GM23248 (cell line): Measurements from ENCODE around the gene CBFA2T2. TPM values are rescaled to one million over a fixed set of nuclear protein-coding genes. Genes with fewer than 3 reads are reported as not detected.

ENCODE experiments used
- DNase-seq: peaks from one replicate; pipeline ENCODE4 v3.0.0-alpha.2; 2015
- H2AFZ ChIP-seq: fragments of 200-600 bp; sonication (generic); 2 replicates; pipeline ENCODE4 v1.6.1; 2016; ENCODE audit warnings: antibody characterized with exemption
- H3F3A ChIP-seq: fragments of 200-600 bp; sonication (generic); 2 replicates; pipeline ENCODE4 v1.6.1; 2016; ENCODE audit warnings: mild to moderate bottlenecking, antibody characterized with exemption, mixed run types; ENCODE audit not compliant: insufficient read depth
- H3K27ac ChIP-seq: fragments of 200-600 bp; sonication (generic); 2 replicates; pipeline ENCODE4 v1.5.1; 2016; ENCODE audit warnings: mild to moderate bottlenecking
- H3K27me3 ChIP-seq: fragments of 200-600 bp; sonication (generic); replicated peaks from 2 replicates; pipeline ENCODE4 v1.6.1; 2016; ENCODE audit warnings: mild to moderate bottlenecking; ENCODE audit not compliant: insufficient read depth
- H3K36me3 ChIP-seq: fragments of 200-600 bp; sonication (generic); 2 replicates; pipeline ENCODE4 v1.6.1; 2016; ENCODE audit warnings: low read depth, mild to moderate bottlenecking
- H3K4me1 ChIP-seq: fragments of 200-600 bp; sonication (generic); 2 replicates; pipeline ENCODE4 v1.6.1; 2016; ENCODE audit warnings: mild to moderate bottlenecking; ENCODE audit not compliant: insufficient read depth
- H3K4me2 ChIP-seq: fragments of 200-600 bp; sonication (generic); one replicate; pipeline ENCODE4 v1.6.1; 2016; ENCODE audit warnings: mild to moderate bottlenecking; ENCODE audit not compliant: unreplicated experiment
- H3K4me3 ChIP-seq: fragments of 200-600 bp; sonication (generic); 2 replicates; pipeline ENCODE4 v1.5.1; 2016; ENCODE audit warnings: mild to moderate bottlenecking
- H3K79me2 ChIP-seq: fragments of 200-600 bp; sonication (generic); 2 replicates; pipeline ENCODE4 v1.6.1; 2016; ENCODE audit warnings: mild to moderate bottlenecking; ENCODE audit not compliant: insufficient read depth
- H3K9ac ChIP-seq: fragments of 200-600 bp; sonication (generic); 2 replicates; pipeline ENCODE4 v1.6.1; 2016; ENCODE audit warnings: mild to moderate bottlenecking
- H3K9me2 ChIP-seq: fragments of 200-600 bp; sonication (generic); 2 replicates; pipeline ENCODE4 v1.6.1; 2016; ENCODE audit warnings: mixed run types, mild to moderate bottlenecking, moderate library complexity; ENCODE audit not compliant: insufficient read depth
- H3K9me3 ChIP-seq: fragments of 200-600 bp; sonication (generic); one replicate; pipeline ENCODE4 v1.6.1; 2017; ENCODE audit warnings: low read depth
- H4K20me1 ChIP-seq: fragments of 200-600 bp; sonication (generic); 2 replicates; pipeline ENCODE4 v1.6.0; 2016; ENCODE audit not compliant: insufficient read depth
- EZH2 ChIP-seq: fragments of 200-600 bp; sonication (generic); IDR thresholded peaks from 2 replicates; pipeline ENCODE4 v1.6.1; 2018; ENCODE audit warnings: antibody characterized with exemption, mild to moderate bottlenecking; ENCODE audit not compliant: insufficient read depth, poor library complexity, severe bottlenecking
- EZH2phosphoT487 ChIP-seq: fragments of 200-600 bp; sonication (generic); IDR thresholded peaks from 2 replicates; pipeline ENCODE4 v1.6.1; 2018; ENCODE audit warnings: antibody characterized with exemption, moderate library complexity, mild to moderate bottlenecking, low read depth; ENCODE audit not compliant: insufficient read depth
- WGBS, 2 experiments: methylation state at CpG; one replicate each; pipeline ENCODE4 v1.1.6; 2015 to 2017; ENCODE audit warnings: low lambda C conversion rate in 2 of 2, low coverage in 1 of 2; ENCODE audit errors: missing lambda C conversion rate in 2 of 2; 5-methylcytosine and 5-hydroxymethylcytosine counted together
- in situ Hi-C: fragments of 300-500 bp; cut with MboI; formaldehyde crosslinking; loops from 2 replicates; pipeline ENCODE4 v1.15.0; 2020
- polyA plus RNA-seq: library from polyadenylated mRNA; unstranded; fragments of >200 nt; fragmentation: Nextera tagmentation; extraction: Ambion mirVana; gene quantifications from 2 replicates; pipeline ENCODE4 v1.2.1, GENCODE V29; 2016
- total RNA-seq: library from RNA; depleted of rRNA; stranded (reverse); fragments of >200 nt; shearing (Covaris generic); gene quantifications from 2 replicates; pipeline ENCODE4 v1.2.3, GENCODE V29; 2014

CBFA2T2 gene
- total and polyA plus RNA-seq, 2 experiments from 2014 or later: 5.3 to 8.7 TPM

DNA sequence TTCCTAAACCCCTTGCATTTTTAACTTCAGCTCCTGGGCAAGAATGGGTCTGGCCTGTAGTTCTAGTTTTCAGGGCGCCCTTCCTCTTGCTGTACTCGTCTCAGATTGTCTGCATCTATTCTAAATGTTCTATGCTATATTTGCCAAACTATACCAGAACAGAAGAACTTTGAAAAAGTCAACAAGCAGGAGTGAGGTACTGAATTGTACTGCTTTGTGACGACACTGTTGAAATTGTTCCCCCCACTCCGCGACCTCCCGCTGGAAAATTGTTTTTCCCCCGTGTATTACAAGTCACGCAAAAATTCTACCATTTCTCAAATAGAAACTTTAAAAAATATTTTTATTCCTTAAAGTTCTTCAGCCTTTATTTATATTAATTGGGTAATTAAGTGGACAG lies 73.9 kb downstream of the CBFA2T2 start:
- Histone ChIP-seq H3F3A (peaks cover 22% of the 10 kb centered on the region), H3K79me2 (peaks cover 51% of the 10 kb centered on the region), H4K20me1 (no peaks in the 10 kb centered on the region), H3K9ac (no peak overlapping the region), H3K4me2 (no peak overlapping the region), H3K27ac (no peak overlapping the region), H2AFZ (no peak overlapping the region), H3K4me1 (peaks cover 18% of the 10 kb centered on the region), H3K27me3 (no peaks in the 10 kb centered on the region), H3K36me3 (no peaks in the 10 kb centered on the region), H3K9me3 (no peaks in the 10 kb centered on the region), H3K4me3 (no peak overlapping the region), H3K9me2 (no peaks in the 10 kb centered on the region)
- TF ChIP-seq EZH2phosphoT487 (no peak), EZH2 (no peak)
- in situ Hi-C loops: no loop called here
- no peak for DNase-seq
- 80 to 82% methylated on average over 8 of the region's 8 CpGs for WGBS, 2 experiments

GRCh38 chr20:33566781-33567603 lies 77.1 kb downstream of the CBFA2T2 start:
- H3K9ac ChIP-seq: no peak overlapping the region
- H3K9me2 ChIP-seq: no peaks in the 10 kb centered on the region
- H3K36me3 ChIP-seq: no peaks in the 10 kb centered on the region
- H3K9me3 ChIP-seq: no peaks in the 10 kb centered on the region
- TF ChIP-seq EZH2 (no peak), EZH2phosphoT487 (no peak)
- H3K4me2 ChIP-seq: no peak overlapping the region
- 60 to 61% methylated on average over 7 of the region's 7 CpGs for WGBS, 2 experiments
- H2AFZ ChIP-seq: no peak overlapping the region
- in situ Hi-C loops: no loop called here
- H4K20me1 ChIP-seq: no peaks in the 10 kb centered on the region
- H3K4me3 ChIP-seq: no peak overlapping the region
- no peaks in the 10 kb centered on the region for H3K27me3 ChIP-seq
- peaks cover 17% of the 10 kb centered on the region for H3F3A ChIP-seq
- H3K79me2 ChIP-seq: peaks cover 55% of the 10 kb centered on the region
- no peak overlapping the region for H3K27ac ChIP-seq
- peaks cover 15% of the 10 kb centered on the region for H3K4me1 ChIP-seq
- DNase-seq: no peak

DNA sequence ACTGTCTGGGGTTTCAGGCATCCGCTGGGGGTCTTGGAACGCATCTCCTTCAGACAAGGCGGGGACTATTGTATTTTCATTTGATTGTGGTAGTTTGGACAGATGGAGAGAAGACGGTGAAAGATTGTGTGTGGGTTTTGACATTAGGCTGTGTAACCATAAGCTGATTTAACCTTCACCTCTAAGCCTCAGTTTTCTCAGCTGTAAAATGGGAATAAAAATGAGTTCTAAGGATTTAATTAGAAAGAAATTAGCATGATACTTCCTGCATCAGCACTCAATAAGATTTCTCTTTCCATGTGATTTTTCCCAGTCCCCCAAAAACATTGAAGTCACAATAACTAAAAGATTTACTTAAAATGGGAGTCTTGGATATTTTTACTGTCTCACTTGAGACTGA lies 78.1 kb downstream of the CBFA2T2 start:
- Histone ChIP-seq H3K27me3 (no peaks in the 10 kb centered on the region), H3K4me1 (peaks cover 7% of the 10 kb centered on the region; the same call in 1 of the 2 replicates), H3F3A (peaks cover 8% of the 10 kb centered on the region), H3K27ac (no peak overlapping the region), H2AFZ (no peak overlapping the region), H3K36me3 (no peaks in the 10 kb centered on the region), H3K9ac (no peak overlapping the region), H3K4me3 (no peak overlapping the region), H3K9me3 (no peaks in the 10 kb centered on the region), H4K20me1 (no peaks in the 10 kb centered on the region), H3K9me2 (no peaks in the 10 kb centered on the region), H3K4me2 (no peak overlapping the region), H3K79me2 (peaks cover 64% of the 10 kb centered on the region)
- TF ChIP-seq EZH2 (no peak), EZH2phosphoT487 (no peak)
- WGBS, 2 experiments: 99% methylated on average over 4 of the region's 4 CpGs
- DNase-seq: no peak
- in situ Hi-C loops: no loop called here

GRCh38 chr20:33568378-33568777 lies 78.5 kb downstream of the CBFA2T2 start:
- no peak for DNase-seq
- no peaks in the 10 kb centered on the region for H3K27me3 ChIP-seq
- H3K4me3 ChIP-seq: no peak overlapping the region
- peaks cover 63% of the 10 kb centered on the region for H3K79me2 ChIP-seq
- peaks cover 7% of the 10 kb centered on the region; the same call in 1 of the 2 replicates for H3K4me1 ChIP-seq
- H3K4me2 ChIP-seq: no peak overlapping the region
- H3K36me3 ChIP-seq: no peaks in the 10 kb centered on the region
- H3K9ac ChIP-seq: no peak overlapping the region
- H4K20me1 ChIP-seq: no peaks in the 10 kb centered on the region
- H3K9me2 ChIP-seq: no peaks in the 10 kb centered on the region
- no peaks in the 10 kb centered on the region for H3K9me3 ChIP-seq
- in situ Hi-C loops: no loop called here
- H2AFZ ChIP-seq: no peak overlapping the region
- H3K27ac ChIP-seq: no peak overlapping the region
- 47 to 57% methylated on average over 9 of the region's 9 CpGs for WGBS, 2 experiments
- no peak for TF ChIP-seq EZH2
- no peak for TF ChIP-seq EZH2phosphoT487
- H3F3A ChIP-seq: 0 out of 2 replicates have a peak, but pooled peaks cover 5% of the 10 kb centered on the region
